GM06990 (cell line): ENCODE measurements around the gene NRCAM.

Experiments used
- DNase-seq: peaks from one replicate; pipeline ENCODE4 v3.0.0-alpha.2; 2011; ENCODE audit not compliant: insufficient read length; ENCODE audit errors: extremely low read depth
- H3K27me3 ChIP-seq: replicated peaks from 2 replicates; pipeline ENCODE4 v1.6.0; 2011; ENCODE audit warnings: low read length; ENCODE audit not compliant: control insufficient read depth, insufficient read depth
- H3K36me3 ChIP-seq: 2 replicates; pipeline ENCODE4 v1.5.1; 2011; ENCODE audit warnings: low read length; ENCODE audit not compliant: control insufficient read depth, insufficient read depth
- H3K4me3 ChIP-seq: replicated peaks from 2 replicates; pipeline ENCODE4 v1.5.1; 2011; ENCODE audit warnings: low read depth, mild to moderate bottlenecking, control low read depth, low read length
- CTCF ChIP-seq: IDR thresholded peaks from 2 replicates; pipeline ENCODE4 v1.5.1; 2011; ENCODE audit warnings: low read length, control low read depth, mild to moderate bottlenecking, inconsistent platforms; ENCODE audit not compliant: insufficient read depth, poor library complexity, severe bottlenecking

NRCAM gene

GRCh38 chr7:108225531-108226181 lies 230.6 kb downstream of the NRCAM start:
- no peak for DNase-seq
- no peak overlapping the region for H3K4me3 ChIP-seq
- no peaks in the 10 kb centered on the region for H3K27me3 ChIP-seq
- no peaks in the 10 kb centered on the region for H3K36me3 ChIP-seq
- TF ChIP-seq CTCF: peak; percentile 13

- no peak for DNase-seq
- no peaks in the 10 kb centered on the region for H3K36me3 ChIP-seq
- H3K4me3 ChIP-seq: no peak overlapping the region
- TF ChIP-seq CTCF: no peak
- H3K27me3 ChIP-seq: no peaks in the 10 kb centered on the region
These were observed 231.8 kb downstream of the NRCAM start for GRCh38 chr7:108224387-108224786.

GRCh38 chr7:108222236-108222892 lies 233.9 kb downstream of the NRCAM start:
- no peak overlapping the region for H3K4me3 ChIP-seq
- no peaks in the 10 kb centered on the region for H3K27me3 ChIP-seq
- TF ChIP-seq CTCF: no peak
- no peaks in the 10 kb centered on the region for H3K36me3 ChIP-seq
- DNase-seq: no peak

GRCh38 chr7:108211382-108212201 lies 244.6 kb downstream of the NRCAM start:
- DNase-seq: peak; percentile 72

GRCh38 chr7:108210796-108211195 lies 245.4 kb downstream of the NRCAM start:
- DNase-seq: no peak
- Histone ChIP-seq H3K36me3 (no peaks in the 10 kb centered on the region), H3K4me3 (no peak overlapping the region), H3K27me3 (no peaks in the 10 kb centered on the region)
- no peak for TF ChIP-seq CTCF

More at GRCh38 chr7:108211382-108212201, 244.6 kb downstream of the NRCAM start:
- no peak overlapping the region for H3K4me3 ChIP-seq
- no peaks in the 10 kb centered on the region for H3K36me3 ChIP-seq
- no peaks in the 10 kb centered on the region for H3K27me3 ChIP-seq
- TF ChIP-seq CTCF: no peak
